ENCODE results near the gene MUSK.
"Not testable (repeated sequence)": the region's sequence is repeated elsewhere in the genome, so short reads cannot be mapped to it uniquely, and the experiment has no call there.

The MUSK gene

GRCh38 chr9:110821064-110821463 is 152.5 kb downstream of the MUSK start:
- Histone ChIP-seq H4K20me1 (ENCODE audit: insufficient read depth) (no peaks in the 10 kb centered on the region), H3K79me2 (ENCODE audit: insufficient read depth, low read depth) (no peaks in the 10 kb centered on the region), H3K9ac (no peak overlapping the region), H3K27ac (no peak overlapping the region), H3K4me2 (no peak overlapping the region), H3K36me3 (ENCODE audit: insufficient read depth) (no peaks in the 10 kb centered on the region), H3K27me3 (ENCODE audit: insufficient read depth, low read depth) (no peaks in the 10 kb centered on the region), H3K4me3 (IDR thresholded peaks at IDR 0.05; ENCODE audit: insufficient read depth, low read depth, low read length) (no peak overlapping the region), H2AFZ (ENCODE audit: low read depth) (no peak overlapping the region), H3K4me1 (ENCODE audit: low read depth, poor library complexity, severe bottlenecking) (no peaks in the 10 kb centered on the region)
- TF ChIP-seq CTCF (conservative IDR thresholded peaks at IDR 0.05; ENCODE audit: low read depth, low read length), result no peak

DNA sequence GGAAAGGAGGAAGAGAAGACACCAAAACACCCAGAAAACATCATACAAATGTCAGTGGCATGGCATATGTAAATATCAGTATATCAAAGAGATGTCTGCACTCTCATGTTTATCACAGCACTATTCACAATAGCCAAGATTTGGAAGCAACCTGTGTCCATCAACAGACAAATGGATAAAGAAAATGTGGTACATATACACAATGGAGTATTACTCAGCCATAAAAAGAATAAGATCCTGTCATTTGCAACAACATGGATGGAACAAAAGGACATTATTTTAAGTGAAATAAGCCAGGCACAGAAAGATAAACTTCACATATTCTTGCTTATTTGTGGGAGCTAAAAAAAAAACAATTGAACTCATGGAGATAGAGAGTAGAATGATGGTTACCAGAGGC is 156.5 kb downstream of the MUSK start:
- H3K79me2 ChIP-seq (ENCODE audit: insufficient read depth, low read depth); H3K4me2 ChIP-seq; H3K4me1 ChIP-seq (ENCODE audit: low read depth, poor library complexity, severe bottlenecking); H3K36me3 ChIP-seq (ENCODE audit: insufficient read depth); H3K9ac ChIP-seq; H2AFZ ChIP-seq (ENCODE audit: low read depth); H4K20me1 ChIP-seq (ENCODE audit: insufficient read depth); H3K27me3 ChIP-seq (ENCODE audit: insufficient read depth, low read depth); H3K27ac ChIP-seq; H3K4me3 ChIP-seq (IDR thresholded peaks at IDR 0.05; ENCODE audit: insufficient read depth, low read depth, low read length): not testable (repeated sequence)

GRCh38 chr9:110825950-110826349 is 157.4 kb downstream of the MUSK start:
- H3K9ac ChIP-seq, result no peak overlapping the region
- no peaks in the 10 kb centered on the region for H3K4me1 ChIP-seq (ENCODE audit: low read depth, poor library complexity, severe bottlenecking)
- H3K79me2 ChIP-seq (ENCODE audit: insufficient read depth, low read depth), result no peaks in the 10 kb centered on the region
- TF ChIP-seq CTCF (conservative IDR thresholded peaks at IDR 0.05; ENCODE audit: low read depth, low read length), result no peak
- H2AFZ ChIP-seq (ENCODE audit: low read depth), result no peak overlapping the region
- H3K4me2 ChIP-seq, result no peak overlapping the region
- H3K27ac ChIP-seq, result no peak overlapping the region
- no peaks in the 10 kb centered on the region for H3K27me3 ChIP-seq (ENCODE audit: insufficient read depth, low read depth)
- H3K4me3 ChIP-seq (IDR thresholded peaks at IDR 0.05; ENCODE audit: insufficient read depth, low read depth, low read length), result no peak overlapping the region
- H4K20me1 ChIP-seq (ENCODE audit: insufficient read depth), result no peaks in the 10 kb centered on the region
- H3K36me3 ChIP-seq (ENCODE audit: insufficient read depth), result no peaks in the 10 kb centered on the region

DNA sequence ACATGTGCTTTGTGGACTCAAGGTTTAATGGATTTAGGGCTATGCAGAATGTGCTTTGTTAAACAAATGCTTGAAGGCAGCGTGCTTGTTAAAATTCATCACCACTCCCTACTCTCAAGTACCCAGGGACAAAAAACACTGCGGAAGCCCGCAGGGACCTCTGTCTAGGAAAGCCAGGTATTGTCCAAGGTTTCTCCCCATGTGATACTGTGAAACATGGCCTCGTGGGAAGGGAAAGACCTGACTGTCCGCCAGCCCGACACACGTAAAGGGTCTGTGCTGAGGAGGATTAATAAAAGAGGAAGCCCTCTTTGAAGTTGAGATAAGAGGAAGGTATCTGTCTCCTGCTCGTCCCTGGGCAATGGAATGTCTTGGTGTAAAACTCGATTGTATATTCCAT is 157.8 kb downstream of the MUSK start:
- not testable (repeated sequence) for H3K4me3 ChIP-seq (IDR thresholded peaks at IDR 0.05; ENCODE audit: insufficient read depth, low read depth, low read length); H3K4me1 ChIP-seq (ENCODE audit: low read depth, poor library complexity, severe bottlenecking); H3K36me3 ChIP-seq (ENCODE audit: insufficient read depth); H3K79me2 ChIP-seq (ENCODE audit: insufficient read depth, low read depth); H4K20me1 ChIP-seq (ENCODE audit: insufficient read depth); H3K9ac ChIP-seq; H3K4me2 ChIP-seq; H3K27me3 ChIP-seq (ENCODE audit: insufficient read depth, low read depth); H2AFZ ChIP-seq (ENCODE audit: low read depth); H3K27ac ChIP-seq

DNA sequence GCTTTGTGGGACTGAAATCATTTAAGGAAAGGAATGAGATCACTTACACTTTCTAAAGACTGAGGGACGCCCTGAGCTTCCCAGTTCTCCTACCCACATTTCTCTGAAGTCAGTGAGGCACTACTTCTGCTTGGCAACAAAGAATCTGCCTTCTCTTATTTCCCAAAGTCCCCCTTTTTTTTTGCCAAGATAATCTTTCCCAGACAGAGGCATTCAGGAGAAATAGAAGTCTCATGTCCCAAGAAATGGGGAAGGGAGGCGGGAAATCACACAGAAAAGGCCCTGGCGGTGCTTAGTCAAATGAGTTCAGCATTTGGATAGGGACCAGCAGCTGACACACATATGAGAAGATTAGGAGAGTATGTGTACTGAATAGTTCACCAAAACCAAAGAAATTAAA is 159.7 kb downstream of the MUSK start:
- no peaks in the 10 kb centered on the region for H4K20me1 ChIP-seq (ENCODE audit: insufficient read depth)
- no peaks in the 10 kb centered on the region for H3K27me3 ChIP-seq (ENCODE audit: insufficient read depth, low read depth)
- no peak overlapping the region for H3K4me2 ChIP-seq
- H3K27ac ChIP-seq, result no peak overlapping the region
- H3K79me2 ChIP-seq (ENCODE audit: insufficient read depth, low read depth), result no peaks in the 10 kb centered on the region
- H2AFZ ChIP-seq (ENCODE audit: low read depth), result no peak overlapping the region
- no peaks in the 10 kb centered on the region for H3K4me1 ChIP-seq (ENCODE audit: low read depth, poor library complexity, severe bottlenecking)
- TF ChIP-seq CTCF (conservative IDR thresholded peaks at IDR 0.05; ENCODE audit: low read depth, low read length), result no peak
- H3K36me3 ChIP-seq (ENCODE audit: insufficient read depth), result no peaks in the 10 kb centered on the region
- H3K4me3 ChIP-seq (IDR thresholded peaks at IDR 0.05; ENCODE audit: insufficient read depth, low read depth, low read length), result no peak overlapping the region
- H3K9ac ChIP-seq, result no peak overlapping the region
